DND-41 (cell line): ENCODE results near the gene SSTR3.

Source experiments
- ATAC-seq: fragments of 200-7000 bp; cut with Tn5 transposase; 3 replicates; pipeline ENCODE4 v1.9.1; 2021; ENCODE audit warnings: low read depth; ENCODE audit not compliant: insufficient read depth
- DNase-seq: peaks from one replicate; pipeline ENCODE4 v3.0.0-alpha.2; 2020
- H2AFZ ChIP-seq: 2 replicates; pipeline ENCODE4 v1.6.0; 2012; ENCODE audit warnings: low read depth, low read length
- H3K27ac ChIP-seq: 2 replicates; pipeline ENCODE4 v1.5.1; 2012; ENCODE audit warnings: low read length, inconsistent platforms
- H3K27me3 ChIP-seq: fragments of 200-600 bp; sonication (generic); 2 replicates; pipeline ENCODE4 v1.6.0; 2012; ENCODE audit warnings: low read length, mild to moderate bottlenecking, inconsistent platforms; ENCODE audit not compliant: insufficient read depth, poor library complexity
- H3K36me3 ChIP-seq: 2 replicates; pipeline ENCODE4 v1.5.1; 2012; ENCODE audit warnings: low read length, inconsistent platforms; ENCODE audit not compliant: insufficient read depth
- H3K4me1 ChIP-seq: 2 replicates; pipeline ENCODE4 v1.5.1; 2012; ENCODE audit warnings: mild to moderate bottlenecking, low read length; ENCODE audit not compliant: insufficient read depth
- H3K4me2 ChIP-seq: 2 replicates; pipeline ENCODE4 v1.6.0; 2012; ENCODE audit warnings: mild to moderate bottlenecking, moderate library complexity, low read length, inconsistent platforms; ENCODE audit not compliant: insufficient read depth
- H3K4me3 ChIP-seq, 2 experiments: fragments of 200-600 bp in 1 of 2; shearing (Covaris generic) in 1 of 2; 2 replicates each; pipeline ENCODE4 v1.5.1; 2012 to 2016; ENCODE audit warnings: inconsistent platforms in 2 of 2, low read length in 2 of 2, mild to moderate bottlenecking in 2 of 2, low read depth in 1 of 2, moderate library complexity in 1 of 2
- H3K79me2 ChIP-seq: 2 replicates; pipeline ENCODE4 v1.6.0; 2012; ENCODE audit warnings: low read length, inconsistent platforms; ENCODE audit not compliant: insufficient read depth
- H3K9ac ChIP-seq: 2 replicates; pipeline ENCODE4 v1.6.0; 2012; ENCODE audit warnings: low read depth, mild to moderate bottlenecking, inconsistent platforms, low read length, moderate library complexity
- H3K9me3 ChIP-seq: 2 replicates; pipeline ENCODE4 v1.5.1; 2012; ENCODE audit warnings: low read length, moderate library complexity, mild to moderate bottlenecking, inconsistent platforms; ENCODE audit not compliant: insufficient read depth, severe bottlenecking
- H4K20me1 ChIP-seq: 2 replicates; pipeline ENCODE4 v1.6.0; 2012; ENCODE audit warnings: low read length; ENCODE audit not compliant: insufficient read depth
- CTCF ChIP-seq: IDR thresholded peaks from 2 replicates; pipeline ENCODE4 v1.5.1; 2012; ENCODE audit warnings: borderline replicate concordance, low read length, moderate library complexity, mild to moderate bottlenecking; ENCODE audit not compliant: poor library complexity, severe bottlenecking; ENCODE audit errors: extremely low read depth
- EZH2 ChIP-seq: IDR thresholded peaks from 3 replicates; pipeline ENCODE4 v1.6.1; 2012; ENCODE audit warnings: borderline replicate concordance, low read depth, mild to moderate bottlenecking, moderate library complexity, low read length, inconsistent platforms; ENCODE audit not compliant: severe bottlenecking

The SSTR3 gene

GRCh38 chr22:37214731-37215030 lies 2.4 kb upstream of the SSTR3 start:
- ATAC-seq = no peak

GRCh38 chr22:37213941-37214730 lies 1.9 kb upstream of the SSTR3 start:
- Histone ChIP-seq H3K4me1 (peaks cover 15% of the 10 kb centered on the region), H2AFZ (no peak overlapping the region), H3K27ac (no peak overlapping the region), H3K79me2 (no peaks in the 10 kb centered on the region), H3K9ac (no peak overlapping the region), H3K4me2 (no peak overlapping the region), H4K20me1 (peaks cover 2% of the 10 kb centered on the region; the same call in 1 of the 2 replicates), H3K4me3 (no peak overlapping the region), H3K36me3 (no peaks in the 10 kb centered on the region), H3K9me3 (no peaks in the 10 kb centered on the region), H3K27me3 (no peaks in the 10 kb centered on the region)
- DNase-seq = no peak
- ATAC-seq = no peak
- TF ChIP-seq EZH2 (no peak), CTCF (no peak)

More at GRCh38 chr22:37214731-37215030, 2.4 kb upstream of the SSTR3 start:
- H3K27ac ChIP-seq = no peak overlapping the region
- H3K4me1 ChIP-seq = peaks cover 20% of the 10 kb centered on the region
- no peak for DNase-seq
- H3K9me3 ChIP-seq = no peaks in the 10 kb centered on the region
- TF ChIP-seq EZH2 (no peak), CTCF (no peak)
- H3K9ac ChIP-seq = no peak overlapping the region
- no peaks in the 10 kb centered on the region for H3K79me2 ChIP-seq
- no peaks in the 10 kb centered on the region for H3K27me3 ChIP-seq
- H4K20me1 ChIP-seq = peaks cover 2% of the 10 kb centered on the region; the same call in 1 of the 2 replicates
- no peak overlapping the region for H2AFZ ChIP-seq
- H3K36me3 ChIP-seq = no peaks in the 10 kb centered on the region
- no peak overlapping the region for H3K4me3 ChIP-seq
- H3K4me2 ChIP-seq = no peak overlapping the region

GRCh38 chr22:37213218-37213855 lies 1.1 kb upstream of the SSTR3 start:
- H3K9ac ChIP-seq = no peak overlapping the region
- H3K4me3 ChIP-seq = no peak overlapping the region
- no peak overlapping the region for H3K27ac ChIP-seq
- TF ChIP-seq CTCF = no peak
- TF ChIP-seq EZH2 = no peak
- H2AFZ ChIP-seq = no peak overlapping the region
- DNase-seq (no peak), ATAC-seq (no peak)
- H4K20me1 ChIP-seq = peaks cover under 1% of the 10 kb centered on the region; the same call in 1 of the 2 replicates
- H3K4me1 ChIP-seq = peaks cover 7% of the 10 kb centered on the region
- H3K36me3 ChIP-seq = no peaks in the 10 kb centered on the region
- no peaks in the 10 kb centered on the region for H3K79me2 ChIP-seq
- H3K9me3 ChIP-seq = no peaks in the 10 kb centered on the region
- no peaks in the 10 kb centered on the region for H3K27me3 ChIP-seq
- H3K4me2 ChIP-seq = no peak overlapping the region
